Heart left ventricle (tissue), 16 donors: ENCODE data around the gene PCDH17. TPM values are rescaled to one million over a fixed set of nuclear protein-coding genes. Genes with fewer than 3 reads are reported as not detected.

Experiments
- ATAC-seq, 4 donors: fragments of 200-7000 bp; cut with Tn5 transposase; one replicate each; pipeline ENCODE4 v1.9.1; 2020 to 2022; ENCODE audit warnings: moderate library complexity in 4 of 4, mild to moderate bottlenecking in 3 of 4, moderate number of reproducible peaks in 1 of 4
- DNase-seq, 5 donors: peaks; one replicate each; pipeline ENCODE4 v3.0.0-alpha.2; 2020
- H3K27ac ChIP-seq, 12 donors: fragments of 200-600 bp; sonication (generic) in 4 of 12; one replicate each; pipeline versions ENCODE4 v1.5.0 to v1.8.0; 2016 to 2022; ENCODE audit warnings: mild to moderate bottlenecking in 2 of 12
- H3K27me3 ChIP-seq, 9 donors: fragments of 200-600 bp; sonication (generic) in 2 of 9; one replicate each; pipeline versions ENCODE4 v1.5.1 to v1.8.0; 2016 to 2022; ENCODE audit warnings: mild to moderate bottlenecking in 3 of 9
- H3K36me3 ChIP-seq, 9 donors: fragments of 200-600 bp; sonication (generic) in 2 of 9; one replicate each; pipeline versions ENCODE4 v1.5.0 to v1.8.0; 2018 to 2022; ENCODE audit warnings: mild to moderate bottlenecking in 2 of 9
- H3K4me1 ChIP-seq, 12 donors: fragments of 200-600 bp; sonication (generic) in 4 of 12; one replicate each; pipeline versions ENCODE4 v1.5.0 to v1.8.0; 2016 to 2022; ENCODE audit warnings: mild to moderate bottlenecking in 3 of 12
- H3K4me3 ChIP-seq, 12 donors: fragments of 200-600 bp; sonication (generic) in 4 of 12; one replicate each; pipeline versions ENCODE4 v1.5.0 to v1.8.0; 2017 to 2022; ENCODE audit warnings: mild to moderate bottlenecking in 9 of 12, moderate library complexity in 4 of 12
- H3K9me3 ChIP-seq, 12 donors: fragments of 200-600 bp; sonication (generic) in 4 of 12; one replicate each; pipeline versions ENCODE4 v1.5.0 to v1.8.0; 2016 to 2022; ENCODE audit warnings: mild to moderate bottlenecking in 1 of 12
- POLR2A ChIP-seq, 2 donors: fragments of 450-650 bp; IDR thresholded peaks; one replicate each; pipeline ENCODE4 v1.6.1; 2017; ENCODE audit warnings: antibody characterized with exemption in 2 of 2, mild to moderate bottlenecking in 2 of 2, moderate library complexity in 2 of 2
- WGBS, 4 donors: extraction: QIAGEN DNeasy Blood & Tissue Kit in 2 of 4; methylation state at CpG; one replicate each; pipeline versions ENCODE4 v1.1.5 to v1.1.7; 2013 to 2018; 5-methylcytosine and 5-hydroxymethylcytosine counted together
- intact Hi-C, 10 donors: fragments of 100-400 bp; cut with DNase I; formaldehyde crosslinking; loops; one replicate each; pipeline versions ENCODE4 v1.11.1 to v1.14.2; 2022
- long read RNA-seq, 3 donors: library from polyadenylated mRNA; unstranded; transcript quantifications; one replicate each; pipeline ENCODE4 v2.0.0, GENCODE V29; 2020 to 2021
- polyA plus RNA-seq, 2 donors: library from polyadenylated mRNA; stranded (reverse); fragments of 200-250 nt; gene quantifications; one replicate each; pipeline ENCODE4 v1.2.3, GENCODE V29; 2013
- total RNA-seq, 9 donors: library from RNA; depleted of rRNA in 2 of 9; stranded (reverse); fragments of >200 nt in 2 of 9; fragmentation: NEBNext Ultra II Directional in 3 of 9; extraction: Animal tissue kit (Norgen Biotek cat#: 25700) in 3 of 9; gene quantifications; one replicate each; pipeline versions ENCODE4 v1.1.0 to v1.2.4, GENCODE V29; 2016 to 2023
- TF ChIP-seq, protein P1 (sequence below), 12 donors: fragments of 200-600 bp; sonication (generic) in 4 of 12; IDR thresholded peaks; one replicate each; pipeline versions ENCODE4 v1.5.0 to v1.8.0; 2018 to 2022; ENCODE audit warnings: antibody characterized with exemption in 12 of 12, mild to moderate bottlenecking in 5 of 12
- donor health status: ischemic (EF 13 %, LVEDD 7.1; RV severe dilation, severe dysfunction).
- donor health status: healthy with polysubstance abuse.
- donor health status: DM: no; HTN: yes; CAD: no.
- donor health status: DM: no; HTN: no; CAD: no.
- donor health status: ischemic (EF 25% LVEDD 6.9; RV normal size, moderate dysfunction).
- donor health status: ischemic (EF 25% LVEDD 5.7; RV mildly dilated, moderate dysfunction).
- donor health status: healthy.
- donor health status: DM: yes; HTN: yes; CAD: no.
- donor health status: ischemic (EF 35%, LVEDD 5.7; RV mildly dilated, moderate dysfunction).
- donor health status: nonischemic (EF 11% LVEDD 7.7; RV severe dilation, severe dysfunction).
- donor health status: DM: yes; HTN: yes; CAD: no.
- donor health status: PGD.
- donor health status: ischemic (EF 29% LVEDD 5.4; RV normal size, mild dysfunction).
- donor health status: nonischemic (EF 23%, LVEDD 6.1; RV moderate dilation, normal function).

The PCDH17 gene
- total RNA-seq (10 to 100 TPM in 1 of 9 donors, 1 to 10 TPM in 8; 2.0 to 17.5 (median 4.0) TPM), polyA plus RNA-seq (1 to 10 TPM in 1 of 2 donors, under 1 TPM in 1; 0.61 to 2.7 TPM)
- long read RNA-seq, donor 1, full-length matches to known transcripts = 2 of 3 reads
- long read RNA-seq, donor 1, partial matches to known transcripts = 0 of 3 reads
- long read RNA-seq, donor 1, other reads (novel, unspliced or antisense) = 1 of 3 reads
- long read RNA-seq, donor 2, full-length matches to known transcripts = 1 of 1 reads
- long read RNA-seq, donor 2, partial matches to known transcripts = 0 of 1 reads
- long read RNA-seq, donor 2, other reads (novel, unspliced or antisense) = 0 of 1 reads
- long read RNA-seq, donor 3, full-length matches to known transcripts = 5 of 5 reads
- long read RNA-seq, donor 3, partial matches to known transcripts = 0 of 5 reads
- long read RNA-seq, donor 3, other reads (novel, unspliced or antisense) = 0 of 5 reads

GRCh38 chr13:57631596-57632275 is at the start of gene PCDH17:
Gene PCDH17 (plus strand): TSS chr13:57631744. CDS start chr13:57632547, 803 bp downstream.
- peaks cover 0 to 68% (median 32%) of the 10 kb centered on the region in 9 donors for H3K27me3 ChIP-seq
- no peaks in the 10 kb centered on the region for H3K36me3 ChIP-seq
- no peaks in the 10 kb centered on the region for H3K9me3 ChIP-seq
- peaks cover 0 to 33% (median 0%) of the 10 kb centered on the region in 12 donors for H3K4me1 ChIP-seq
- WGBS, 4 donors = 0 to 1% (median 1%) methylated on average over 24 to 33 of the region's 33 CpGs
- ATAC-seq (peak; percentile 31 to 60 (median 39)), DNase-seq (peak; percentile 56 to 69 (median 57))
- TF ChIP-seq, protein P1, sequence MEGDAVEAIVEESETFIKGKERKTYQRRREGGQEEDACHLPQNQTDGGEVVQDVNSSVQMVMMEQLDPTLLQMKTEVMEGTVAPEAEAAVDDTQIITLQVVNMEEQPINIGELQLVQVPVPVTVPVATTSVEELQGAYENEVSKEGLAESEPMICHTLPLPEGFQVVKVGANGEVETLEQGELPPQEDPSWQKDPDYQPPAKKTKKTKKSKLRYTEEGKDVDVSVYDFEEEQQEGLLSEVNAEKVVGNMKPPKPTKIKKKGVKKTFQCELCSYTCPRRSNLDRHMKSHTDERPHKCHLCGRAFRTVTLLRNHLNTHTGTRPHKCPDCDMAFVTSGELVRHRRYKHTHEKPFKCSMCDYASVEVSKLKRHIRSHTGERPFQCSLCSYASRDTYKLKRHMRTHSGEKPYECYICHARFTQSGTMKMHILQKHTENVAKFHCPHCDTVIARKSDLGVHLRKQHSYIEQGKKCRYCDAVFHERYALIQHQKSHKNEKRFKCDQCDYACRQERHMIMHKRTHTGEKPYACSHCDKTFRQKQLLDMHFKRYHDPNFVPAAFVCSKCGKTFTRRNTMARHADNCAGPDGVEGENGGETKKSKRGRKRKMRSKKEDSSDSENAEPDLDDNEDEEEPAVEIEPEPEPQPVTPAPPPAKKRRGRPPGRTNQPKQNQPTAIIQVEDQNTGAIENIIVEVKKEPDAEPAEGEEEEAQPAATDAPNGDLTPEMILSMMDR (IDR thresholded peaks at IDR 0.05) = no peak
- TF ChIP-seq POLR2A (IDR thresholded peaks at IDR 0.05) = peak in 1 of 2 donors; percentile 33
- H3K27ac ChIP-seq = peak within 1 kb of the TSS; percentile 34 to 82 (median 74)
- intact Hi-C loops = loop anchor here in 2 of 10 donors (5.0 to 10.0 kb wide), 4 partner anchors 166 to 1331 kb away; no protein-coding TSS in a partner anchor
- peak within 1 kb of the TSS; percentile 46 to 79 (median 65) for H3K4me3 ChIP-seq

DNA sequence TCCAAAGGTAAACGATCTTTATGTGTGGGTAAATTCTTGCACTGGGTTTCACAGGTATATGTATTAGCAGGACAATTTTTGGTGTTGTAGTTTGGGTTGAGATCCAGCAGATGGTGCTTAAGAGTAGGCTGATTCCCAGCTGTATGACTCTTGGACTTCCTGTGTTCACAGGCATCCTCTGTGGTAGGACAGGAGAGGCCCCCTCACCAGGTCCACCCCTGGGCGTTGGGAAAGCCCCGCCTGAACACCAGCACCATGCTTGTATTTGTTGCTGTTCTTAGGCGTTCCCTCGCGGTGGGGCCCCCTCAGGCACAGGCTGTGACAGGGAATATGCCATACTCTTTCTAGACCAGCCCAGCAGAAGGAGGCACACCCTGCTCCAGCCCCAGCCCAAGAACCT is 49.5 kb upstream of the PCDH17 start:
- TF ChIP-seq POLR2A (IDR thresholded peaks at IDR 0.05) = no peak
- TF ChIP-seq, protein P1 (IDR thresholded peaks at IDR 0.05) = no peak
- Histone ChIP-seq H3K27me3 (no peaks in the 10 kb centered on the region), H3K36me3 (no peaks in the 10 kb centered on the region), H3K9me3 (peaks cover 0 to 5% (median 0%) of the 10 kb centered on the region in 12 donors), H3K4me3 (no peak overlapping the region), H3K4me1 (no peaks in the 10 kb centered on the region), H3K27ac (no peak overlapping the region)
- ATAC-seq = no peak
- intact Hi-C loops = no loop called here
- WGBS, 4 donors = 71 to 79% (median 75%) methylated on average over 6 of the region's 6 CpGs
- DNase-seq = no peak

DNA sequence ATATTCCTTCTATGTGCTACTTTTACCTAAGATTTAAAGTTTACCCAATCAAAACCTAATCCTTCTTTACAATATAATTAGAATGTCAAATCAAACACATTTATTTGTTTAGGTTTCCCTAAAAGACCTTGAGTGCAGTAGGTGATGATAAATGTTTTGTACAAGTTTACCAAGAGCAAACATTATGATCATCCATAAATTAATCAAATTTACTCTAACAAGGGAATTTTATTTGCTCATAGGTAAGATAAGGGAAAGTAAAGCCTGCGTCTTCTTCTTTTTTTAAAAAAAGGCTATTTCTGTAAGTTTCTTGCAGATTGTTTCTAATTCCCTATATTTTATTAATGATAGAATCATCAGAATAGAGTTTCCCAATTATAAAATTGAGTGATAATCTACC is 48.0 kb upstream of the PCDH17 start:
- Histone ChIP-seq H3K4me3 (no peak overlapping the region), H3K9me3 (no peaks in the 10 kb centered on the region), H3K27ac (no peak overlapping the region), H3K4me1 (no peaks in the 10 kb centered on the region), H3K27me3 (no peaks in the 10 kb centered on the region), H3K36me3 (no peaks in the 10 kb centered on the region)
- ATAC-seq (no peak), DNase-seq (no peak)
- no peak for TF ChIP-seq POLR2A (IDR thresholded peaks at IDR 0.05)
- TF ChIP-seq, protein P1 (IDR thresholded peaks at IDR 0.05) = no peak
- 76 to 91% (median 83%) methylated on average over 1 of the region's 1 CpG for WGBS, 4 donors
- intact Hi-C loops = no loop called here

DNA sequence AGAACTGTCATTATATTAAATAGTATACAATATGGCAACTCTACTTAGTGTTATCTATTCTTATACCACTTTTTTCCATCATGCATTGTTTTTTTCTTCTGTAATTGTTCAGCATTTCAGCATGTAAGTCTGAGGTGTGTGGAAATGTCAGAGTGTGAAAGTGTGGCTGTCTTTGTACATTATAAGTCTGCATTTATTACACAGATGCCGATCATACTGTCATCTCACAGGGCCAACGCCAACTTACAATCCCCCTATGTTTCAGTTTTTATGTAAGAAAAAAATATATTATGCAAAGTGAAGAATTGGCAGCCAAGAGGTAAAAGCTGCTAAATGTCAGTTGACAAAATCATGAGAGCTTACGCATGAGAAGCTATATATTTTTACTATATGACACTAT is 42.9 kb upstream of the PCDH17 start:
- ATAC-seq (no peak), DNase-seq (no peak)
- H3K9me3 ChIP-seq = peaks cover 0 to 4% (median 0%) of the 10 kb centered on the region in 12 donors
- intact Hi-C loops = no loop called here
- no peaks in the 10 kb centered on the region for H3K36me3 ChIP-seq
- TF ChIP-seq POLR2A (IDR thresholded peaks at IDR 0.05) = no peak
- TF ChIP-seq, protein P1 (IDR thresholded peaks at IDR 0.05) = no peak
- no peaks in the 10 kb centered on the region for H3K4me1 ChIP-seq
- WGBS, 4 donors = 88 to 91% (median 90%) methylated on average over 3 of the region's 3 CpGs
- no peak overlapping the region for H3K4me3 ChIP-seq
- H3K27ac ChIP-seq = no peak overlapping the region
- no peaks in the 10 kb centered on the region for H3K27me3 ChIP-seq
